Gastrocnemius medialis (tissue), 4 donors: ENCODE data around the gene KCNG3. TPM values are rescaled to one million over a fixed set of nuclear protein-coding genes. Genes with fewer than 3 reads are reported as not detected.

ENCODE experiments used
- ATAC-seq, 2 donors: fragments of 150-250 bp; one replicate each; pipeline ENCODE4 v1.9.1; 2016
- DNase-seq, 2 donors: peaks; one replicate each; pipeline ENCODE4 v3.0.0-alpha.2; 2019
- H3K27ac ChIP-seq, 4 donors: fragments of 200-600 bp; sonication (generic); 1 replicate in 1 of 4; 2 replicates in 3 of 4; pipeline ENCODE4 v1.5.1; 2016 to 2018; ENCODE audit warnings: mild to moderate bottlenecking in 2 of 4, moderate library complexity in 1 of 4
- H3K27me3 ChIP-seq, 3 donors: fragments of 200-600 bp; sonication (generic) in 2 of 3; 1 replicate in 1 of 3; 2 replicates in 2 of 3; pipeline versions ENCODE4 v1.5.1 to v1.6.0; 2016 to 2019; ENCODE audit warnings: mild to moderate bottlenecking in 1 of 3, moderate library complexity in 1 of 3
- H3K36me3 ChIP-seq, 2 donors: fragments of 200-600 bp; sonication (generic) in 1 of 2; one replicate each; pipeline ENCODE4 v1.5.1; 2017 to 2018
- H3K4me1 ChIP-seq, 2 donors: fragments of 200-600 bp; sonication (generic) in 1 of 2; one replicate each; pipeline ENCODE4 v1.5.1; 2016 to 2017; ENCODE audit warnings: mild to moderate bottlenecking in 2 of 2
- H3K4me3 ChIP-seq, 4 donors: fragments of 200-600 bp; sonication (generic) in 3 of 4; 1 replicate in 1 of 4; 2 replicates in 3 of 4; pipeline ENCODE4 v1.5.1; 2016 to 2019; ENCODE audit warnings: mild to moderate bottlenecking in 2 of 4
- H3K9me3 ChIP-seq, 3 donors: fragments of 200-600 bp; sonication (generic) in 2 of 3; 1 replicate in 1 of 3; 2 replicates in 2 of 3; pipeline ENCODE4 v1.5.1; 2016 to 2019
- POLR2A ChIP-seq, 2 donors: fragments of 450-650 bp; IDR thresholded peaks; one replicate each; pipeline ENCODE4 v1.6.1; 2017; ENCODE audit warnings: antibody characterized with exemption in 2 of 2, mild to moderate bottlenecking in 2 of 2, moderate library complexity in 2 of 2
- in situ Hi-C, 4 donors: fragments of 200-750 bp; cut with MboI; loops; one replicate each; pipeline versions ENCODE4 v1.15.0 to v1.8.0; 2017; ENCODE audit warnings: low sequenced_read_pairs in 4 of 4
- intact Hi-C: fragments of 100-400 bp; cut with DNase I; formaldehyde crosslinking; loops from one replicate; pipeline ENCODE4 v1.15.1; 2023; ENCODE audit warnings: low total_unique reads
- total RNA-seq, 4 donors: library from RNA; depleted of rRNA; stranded (reverse); fragments of >200 nt; gene quantifications; one replicate each; pipeline versions ENCODE4 v1.1.0 to v1.2.3, GENCODE V29; 2016
- TF ChIP-seq, protein P1 (sequence below), 5 experiments: fragments of 450-650 bp in 3 of 5; fragments of 200-600 bp in 2 of 5; sonication (generic) in 2 of 5; IDR thresholded peaks in 4 of 5; conservative IDR thresholded peaks in 1 of 5; 1 replicate in 4 of 5; 2 replicates in 1 of 5; pipeline ENCODE4 v1.5.1; 2016 to 2019; ENCODE audit warnings: antibody characterized with exemption in 5 of 5, mild to moderate bottlenecking in 3 of 5, moderate library complexity in 3 of 5

KCNG3 gene
- total RNA-seq, 4 donors from 2014 or later, result 0.15 TPM; not detected in 3

GRCh38 chr2:42480402-42480801 is 13.4 kb downstream of the KCNG3 start:
- DNase-seq (no peak), ATAC-seq (no peak)
- H3K4me3 ChIP-seq, result no peak overlapping the region
- H3K27ac ChIP-seq, result no peak overlapping the region
- no peaks in the 10 kb centered on the region for H3K4me1 ChIP-seq
- no peaks in the 10 kb centered on the region for H3K27me3 ChIP-seq
- intact Hi-C loops (no loop called here), in situ Hi-C loops (no loop called here)
- H3K9me3 ChIP-seq, result no peaks in the 10 kb centered on the region
- TF ChIP-seq, protein P1, sequence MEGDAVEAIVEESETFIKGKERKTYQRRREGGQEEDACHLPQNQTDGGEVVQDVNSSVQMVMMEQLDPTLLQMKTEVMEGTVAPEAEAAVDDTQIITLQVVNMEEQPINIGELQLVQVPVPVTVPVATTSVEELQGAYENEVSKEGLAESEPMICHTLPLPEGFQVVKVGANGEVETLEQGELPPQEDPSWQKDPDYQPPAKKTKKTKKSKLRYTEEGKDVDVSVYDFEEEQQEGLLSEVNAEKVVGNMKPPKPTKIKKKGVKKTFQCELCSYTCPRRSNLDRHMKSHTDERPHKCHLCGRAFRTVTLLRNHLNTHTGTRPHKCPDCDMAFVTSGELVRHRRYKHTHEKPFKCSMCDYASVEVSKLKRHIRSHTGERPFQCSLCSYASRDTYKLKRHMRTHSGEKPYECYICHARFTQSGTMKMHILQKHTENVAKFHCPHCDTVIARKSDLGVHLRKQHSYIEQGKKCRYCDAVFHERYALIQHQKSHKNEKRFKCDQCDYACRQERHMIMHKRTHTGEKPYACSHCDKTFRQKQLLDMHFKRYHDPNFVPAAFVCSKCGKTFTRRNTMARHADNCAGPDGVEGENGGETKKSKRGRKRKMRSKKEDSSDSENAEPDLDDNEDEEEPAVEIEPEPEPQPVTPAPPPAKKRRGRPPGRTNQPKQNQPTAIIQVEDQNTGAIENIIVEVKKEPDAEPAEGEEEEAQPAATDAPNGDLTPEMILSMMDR (IDR thresholded peaks at IDR 0.05 in 4 of 5, conservative IDR thresholded peaks at IDR 0.05 in 1 of 5), result no peak
- no peak for TF ChIP-seq POLR2A (IDR thresholded peaks at IDR 0.05)
- H3K36me3 ChIP-seq, result no peaks in the 10 kb centered on the region

- Histone ChIP-seq H3K27me3 (no peaks in the 10 kb centered on the region), H3K27ac (no peak overlapping the region), H3K36me3 (no peaks in the 10 kb centered on the region), H3K4me3 (no peak overlapping the region), H3K9me3 (no peaks in the 10 kb centered on the region), H3K4me1 (no peaks in the 10 kb centered on the region)
- DNase-seq, result no peak
- no peak for TF ChIP-seq POLR2A (IDR thresholded peaks at IDR 0.05)
- TF ChIP-seq, protein P1 (IDR thresholded peaks at IDR 0.05 in 4 of 5, conservative IDR thresholded peaks at IDR 0.05 in 1 of 5), result no peak
- no peak for ATAC-seq
- in situ Hi-C loops, result no loop called here
- intact Hi-C loops, result no loop called here
Observed at GRCh38 chr2:42474765-42475454, 18.9 kb downstream of the KCNG3 start.

DNA sequence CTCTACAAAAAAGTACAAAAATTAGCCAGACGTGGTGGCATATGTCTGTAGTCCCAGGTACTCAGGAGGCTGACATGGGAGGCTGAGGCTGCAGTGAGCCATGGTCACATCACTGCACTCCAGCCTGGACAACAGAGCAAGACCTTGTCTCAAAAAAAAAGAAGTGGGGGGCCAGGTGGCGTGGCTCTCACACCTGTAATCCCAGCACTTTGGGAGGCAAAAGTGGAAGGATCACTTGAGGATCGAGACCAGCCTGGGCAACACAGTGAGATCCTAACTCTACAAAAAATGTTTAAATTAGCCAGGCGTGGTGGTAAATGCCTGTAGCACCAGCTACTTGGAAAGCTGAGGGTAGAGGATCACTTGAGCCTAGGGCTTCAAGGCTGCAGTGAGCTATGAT is 23.1 kb downstream of the KCNG3 start:
- Histone ChIP-seq H3K4me3 (no peak overlapping the region), H3K36me3 (no peaks in the 10 kb centered on the region), H3K27me3 (no peaks in the 10 kb centered on the region), H3K9me3 (no peaks in the 10 kb centered on the region), H3K4me1 (no peaks in the 10 kb centered on the region), H3K27ac (no peak overlapping the region)
- intact Hi-C loops (no loop called here), in situ Hi-C loops (no loop called here)
- no peak for TF ChIP-seq POLR2A (IDR thresholded peaks at IDR 0.05)
- TF ChIP-seq, protein P1 (IDR thresholded peaks at IDR 0.05 in 4 of 5, conservative IDR thresholded peaks at IDR 0.05 in 1 of 5), result no peak
- ATAC-seq (no peak), DNase-seq (no peak)

GRCh38 chr2:42464631-42465030 is 29.2 kb downstream of the KCNG3 start:
- no peak overlapping the region for H3K27ac ChIP-seq
- H3K4me3 ChIP-seq, result no peak overlapping the region
- intact Hi-C loops, result no loop called here

More at GRCh38 chr2:42464631-42465030, 29.2 kb downstream of the KCNG3 start:
- DNase-seq (no peak), ATAC-seq (no peak)
- in situ Hi-C loops, result no loop called here
- H3K4me1 ChIP-seq, result no peaks in the 10 kb centered on the region
- no peaks in the 10 kb centered on the region for H3K27me3 ChIP-seq
- no peak for TF ChIP-seq POLR2A (IDR thresholded peaks at IDR 0.05)
- TF ChIP-seq, protein P1 (IDR thresholded peaks at IDR 0.05 in 4 of 5, conservative IDR thresholded peaks at IDR 0.05 in 1 of 5), result no peak
- H3K36me3 ChIP-seq, result no peaks in the 10 kb centered on the region
- H3K9me3 ChIP-seq, result no peaks in the 10 kb centered on the region
